HEK293 (cell line): ENCODE results near the gene NAT8.
"Not testable (repeated sequence)": the region's sequence is repeated elsewhere in the genome, so short reads cannot be mapped to it uniquely, and the experiment has no call there.

Experiments
- CTCF ChIA-PET: fragments of 350-600 bp; formaldehyde crosslinking; extraction: SDS; loops from one replicate; lab custom pipeline; 2021; ENCODE audit warnings: antibody characterized with exemption; lab: Yijun Ruan, JAX
- POLR2A ChIA-PET: fragments of 300-600 bp; formaldehyde crosslinking; extraction: SDS; loops from one replicate; lab custom pipeline; 2020; ENCODE audit warnings: antibody characterized with exemption, inconsistent platforms; lab: Yijun Ruan, JAX
- H3K27ac ChIP-seq: fragments of 200-500 bp; sonication (Bioruptor generic); 2 replicates; pipeline ENCODE4 v1.5.1; 2014; ENCODE audit warnings: low read depth, low read length, control low read depth, inconsistent platforms; ENCODE audit errors: extremely low read depth
- H3K36me3 ChIP-seq, 2 experiments: fragments of 200-500 bp in 1 of 2; sonication (Bioruptor generic) in 1 of 2; 1 replicate in 1 of 2; 2 replicates in 1 of 2; pipeline ENCODE4 v1.5.1; 2014 to 2017; ENCODE audit warnings: inconsistent platforms in 2 of 2, low read length in 2 of 2; ENCODE audit not compliant: control insufficient read depth in 2 of 2, insufficient read depth in 1 of 2
- H3K4me1 ChIP-seq: fragments of 200-500 bp; sonication (Bioruptor generic); 2 replicates; pipeline ENCODE4 v1.5.1; 2014; ENCODE audit warnings: mild to moderate bottlenecking, low read length, inconsistent platforms; ENCODE audit not compliant: control insufficient read depth, insufficient read depth
- H3K4me3 ChIP-seq: 2 replicates; pipeline ENCODE4 v1.5.1; 2011; ENCODE audit warnings: low read depth, mild to moderate bottlenecking, control low read depth, low read length, moderate library complexity
- H3K9me3 ChIP-seq: fragments of 200-500 bp; sonication (Bioruptor generic); 2 replicates; pipeline ENCODE4 v1.5.1; 2014; ENCODE audit warnings: low read depth, low read length, inconsistent platforms; ENCODE audit not compliant: control insufficient read depth, insufficient read depth
- ATF2 ChIP-seq: fragments of 450-650 bp; formaldehyde crosslinking; IDR thresholded peaks from 2 replicates; pipeline ENCODE4 v1.5.1; 2016; ENCODE audit warnings: missing biosample characterization, missing genetic modification characterization, low read depth
- BCL11B ChIP-seq: fragments of 450-650 bp; formaldehyde crosslinking; IDR thresholded peaks from 2 replicates; pipeline ENCODE4 v1.5.1; 2016; ENCODE audit warnings: low read depth, missing biosample characterization, missing genetic modification characterization
- GFI1B ChIP-seq: fragments of 450-650 bp; formaldehyde crosslinking; IDR thresholded peaks from 2 replicates; pipeline ENCODE4 v1.5.1; 2016; ENCODE audit warnings: missing biosample characterization, missing genetic modification characterization
- GLI2 ChIP-seq: fragments of 450-650 bp; formaldehyde crosslinking; IDR thresholded peaks from 2 replicates; pipeline ENCODE4; 2017; ENCODE audit warnings: missing biosample characterization, missing genetic modification characterization, low read depth, borderline replicate concordance
- KLF9 ChIP-seq: fragments of 450-650 bp; formaldehyde crosslinking; IDR thresholded peaks from 2 replicates; pipeline ENCODE4 v1.5.1; 2016; ENCODE audit warnings: missing biosample characterization, missing genetic modification characterization, low read depth
- PATZ1 ChIP-seq: fragments of 450-650 bp; formaldehyde crosslinking; IDR thresholded peaks from 2 replicates; pipeline ENCODE4 v1.5.1; 2016; ENCODE audit warnings: missing biosample characterization, missing genetic modification characterization
- SCRT2 ChIP-seq: fragments of 450-650 bp; formaldehyde crosslinking; IDR thresholded peaks from 2 replicates; pipeline ENCODE4 v1.5.1; 2016; ENCODE audit warnings: missing biosample characterization, missing genetic modification characterization
- ZBTB1 ChIP-seq: fragments of 450-650 bp; formaldehyde crosslinking; IDR thresholded peaks from 2 replicates; pipeline ENCODE4 v1.5.1; 2016; ENCODE audit warnings: missing biosample characterization, missing genetic modification characterization
- ZBTB44 ChIP-seq: fragments of 450-650 bp; IDR thresholded peaks from 2 replicates; pipeline ENCODE4 v1.5.1; 2018; ENCODE audit warnings: missing biosample characterization, mild to moderate bottlenecking, missing genetic modification characterization
- ZNF266 ChIP-seq: fragments of 450-650 bp; formaldehyde crosslinking; IDR thresholded peaks from 2 replicates; pipeline ENCODE4 v1.5.1; 2016; ENCODE audit warnings: missing biosample characterization, missing genetic modification characterization, low read depth
- ZNF311 ChIP-seq: fragments of 450-650 bp; formaldehyde crosslinking; IDR thresholded peaks from 2 replicates; pipeline ENCODE4 v1.5.1; 2017; ENCODE audit warnings: missing biosample characterization, missing genetic modification characterization, borderline replicate concordance
- ZNF391 ChIP-seq: fragments of 450-650 bp; formaldehyde crosslinking; IDR thresholded peaks from 2 replicates; pipeline ENCODE4 v1.5.1; 2016; ENCODE audit warnings: low read depth, missing biosample characterization, missing genetic modification characterization, borderline replicate concordance
- ZNF426 ChIP-seq: fragments of 450-650 bp; formaldehyde crosslinking; IDR thresholded peaks from 2 replicates; pipeline ENCODE4 v1.5.1; 2017; ENCODE audit warnings: missing biosample characterization, missing genetic modification characterization, mild to moderate bottlenecking, inconsistent platforms, moderate library complexity
- ZNF555 ChIP-seq: fragments of 450-650 bp; formaldehyde crosslinking; conservative IDR thresholded peaks from 2 replicates; pipeline ENCODE4 v1.5.1; 2017; ENCODE audit warnings: missing biosample characterization, mild to moderate bottlenecking, missing genetic modification characterization, inconsistent platforms
- ZNF571 ChIP-seq: fragments of 450-650 bp; formaldehyde crosslinking; IDR thresholded peaks from 2 replicates; pipeline ENCODE4 v1.5.0; 2017; ENCODE audit warnings: missing biosample characterization, missing genetic modification characterization

The NAT8 gene

GRCh38 chr2:73628493-73628892 lies 13.7 kb downstream of the NAT8 start:
- POLR2A ChIA-PET: not testable (repeated sequence)

GRCh38 chr2:73626237-73626636 lies 16.0 kb downstream of the NAT8 start:
- H3K36me3 ChIP-seq, H3K27ac ChIP-seq, H3K4me1 ChIP-seq, H3K4me3 ChIP-seq, POLR2A ChIA-PET, H3K9me3 ChIP-seq: not testable (repeated sequence)
- CTCF ChIA-PET: interaction anchor here (0.6 kb wide), 1 partner anchor 12 kb away, joined by 3 read pairs; no protein-coding TSS in a partner anchor

More at GRCh38 chr2:73628493-73628892, 13.7 kb downstream of the NAT8 start:
- H3K4me1 ChIP-seq, CTCF ChIA-PET, H3K27ac ChIP-seq, H3K36me3 ChIP-seq, H3K4me3 ChIP-seq, H3K9me3 ChIP-seq: not testable (repeated sequence)

GRCh38 chr2:73624625-73625024 lies 17.6 kb downstream of the NAT8 start:
- H3K4me3 ChIP-seq, H3K4me1 ChIP-seq, H3K36me3 ChIP-seq, H3K9me3 ChIP-seq, POLR2A ChIA-PET, H3K27ac ChIP-seq, CTCF ChIA-PET: not testable (repeated sequence)

GRCh38 chr2:73624036-73624435 lies 18.2 kb downstream of the NAT8 start:
- H3K9me3 ChIP-seq, CTCF ChIA-PET, H3K27ac ChIP-seq, H3K36me3 ChIP-seq, H3K4me3 ChIP-seq, POLR2A ChIA-PET, H3K4me1 ChIP-seq: not testable (repeated sequence)
- TF ChIP-seq SCRT2 (tag by site-specific recombination): peak; percentile 68; the same call in 1 of the 2 replicates

GRCh38 chr2:73619925-73620324 lies 22.3 kb downstream of the NAT8 start:
- H3K9me3 ChIP-seq, H3K36me3 ChIP-seq, H3K4me3 ChIP-seq, POLR2A ChIA-PET, H3K27ac ChIP-seq, H3K4me1 ChIP-seq: not testable (repeated sequence)
- CTCF ChIA-PET: interaction anchor here (1.0 kb wide), 1 partner anchor 49 kb away, joined by 3 read pairs; no protein-coding TSS in a partner anchor

- Histone ChIP-seq H3K27ac (no peak overlapping the region), H3K36me3 (no peaks in the 10 kb centered on the region), H3K4me1 (peaks cover 5% of the 10 kb centered on the region), H3K4me3 (no peak overlapping the region), H3K9me3 (no peaks in the 10 kb centered on the region)
- TF ChIP-seq ZBTB44 (tag by site-specific recombination) (no peak), ZNF571 (tag by site-specific recombination) (no peak), ZNF311 (no peak), ZNF426 (tag by site-specific recombination) (no peak), ZBTB1 (tag by site-specific recombination) (no peak), PATZ1 (no peak), ZNF266 (tag by site-specific recombination) (no peak), ATF2 (no peak), BCL11B (tag by site-specific recombination) (no peak), ZNF555 (tag by site-specific recombination) (no peak), GFI1B (tag by site-specific recombination) (no peak), KLF9 (tag by site-specific recombination) (no peak), GLI2 (tag by site-specific recombination) (no peak), ZNF391 (tag by site-specific recombination) (no peak)
- ChIA-PET POLR2A (no interaction called here), CTCF (interaction anchor here (0.7 to 1.3 kb wide), 2 partner anchors 11 kb away, joined by 3 read pairs; no protein-coding TSS in a partner anchor)
Observed at GRCh38 chr2:73614997-73615396, 27.2 kb downstream of the NAT8 start.
